GM06990 (cell line): ENCODE data around the gene SIPA1L3.
"Not testable (repeated sequence)": the region's sequence is repeated elsewhere in the genome, so short reads cannot be mapped to it uniquely, and the experiment has no call there.

Experiments
- DNase-seq: peaks from one replicate; pipeline ENCODE4 v3.0.0-alpha.2; 2011; ENCODE audit not compliant: insufficient read length; ENCODE audit errors: extremely low read depth
- H3K27me3 ChIP-seq: replicated peaks from 2 replicates; pipeline ENCODE4 v1.6.0; 2011; ENCODE audit warnings: low read length; ENCODE audit not compliant: control insufficient read depth, insufficient read depth
- H3K36me3 ChIP-seq: 2 replicates; pipeline ENCODE4 v1.5.1; 2011; ENCODE audit warnings: low read length; ENCODE audit not compliant: control insufficient read depth, insufficient read depth
- H3K4me3 ChIP-seq: replicated peaks from 2 replicates; pipeline ENCODE4 v1.5.1; 2011; ENCODE audit warnings: low read depth, mild to moderate bottlenecking, control low read depth, low read length
- TF ChIP-seq, protein P1 (sequence below): IDR thresholded peaks from 2 replicates; pipeline ENCODE4 v1.5.1; 2011; ENCODE audit warnings: low read length, control low read depth, mild to moderate bottlenecking, inconsistent platforms; ENCODE audit not compliant: insufficient read depth, poor library complexity, severe bottlenecking

Gene SIPA1L3

GRCh38 chr19:38223617-38224013 is 316.6 kb downstream of the SIPA1L3 start:
- TF ChIP-seq, protein P1, sequence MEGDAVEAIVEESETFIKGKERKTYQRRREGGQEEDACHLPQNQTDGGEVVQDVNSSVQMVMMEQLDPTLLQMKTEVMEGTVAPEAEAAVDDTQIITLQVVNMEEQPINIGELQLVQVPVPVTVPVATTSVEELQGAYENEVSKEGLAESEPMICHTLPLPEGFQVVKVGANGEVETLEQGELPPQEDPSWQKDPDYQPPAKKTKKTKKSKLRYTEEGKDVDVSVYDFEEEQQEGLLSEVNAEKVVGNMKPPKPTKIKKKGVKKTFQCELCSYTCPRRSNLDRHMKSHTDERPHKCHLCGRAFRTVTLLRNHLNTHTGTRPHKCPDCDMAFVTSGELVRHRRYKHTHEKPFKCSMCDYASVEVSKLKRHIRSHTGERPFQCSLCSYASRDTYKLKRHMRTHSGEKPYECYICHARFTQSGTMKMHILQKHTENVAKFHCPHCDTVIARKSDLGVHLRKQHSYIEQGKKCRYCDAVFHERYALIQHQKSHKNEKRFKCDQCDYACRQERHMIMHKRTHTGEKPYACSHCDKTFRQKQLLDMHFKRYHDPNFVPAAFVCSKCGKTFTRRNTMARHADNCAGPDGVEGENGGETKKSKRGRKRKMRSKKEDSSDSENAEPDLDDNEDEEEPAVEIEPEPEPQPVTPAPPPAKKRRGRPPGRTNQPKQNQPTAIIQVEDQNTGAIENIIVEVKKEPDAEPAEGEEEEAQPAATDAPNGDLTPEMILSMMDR = no peak
- no peaks in the 10 kb centered on the region; the same call in 1 of the 2 replicates for H3K27me3 ChIP-seq
- H3K4me3 ChIP-seq = peak overlapping the region; percentile 73
- no peak for DNase-seq
- no peaks in the 10 kb centered on the region for H3K36me3 ChIP-seq

- Histone ChIP-seq H3K4me3 (peak within 1 kb of the TSS; percentile 73), H3K36me3 (no peaks in the 10 kb centered on the region), H3K27me3 (no peaks in the 10 kb centered on the region; the same call in 1 of the 2 replicates)
- DNase-seq = peak; percentile 91
- TF ChIP-seq, protein P1 = peak; percentile 49
Measured at GRCh38 chr19:38224014-38224862, 317.2 kb downstream of the SIPA1L3 start, which contains the start of gene DPF1. TSS of gene DPF1 (minus strand) at chr19:38224222. CDS start at chr19:38224142, 80 bp downstream.

DNA sequence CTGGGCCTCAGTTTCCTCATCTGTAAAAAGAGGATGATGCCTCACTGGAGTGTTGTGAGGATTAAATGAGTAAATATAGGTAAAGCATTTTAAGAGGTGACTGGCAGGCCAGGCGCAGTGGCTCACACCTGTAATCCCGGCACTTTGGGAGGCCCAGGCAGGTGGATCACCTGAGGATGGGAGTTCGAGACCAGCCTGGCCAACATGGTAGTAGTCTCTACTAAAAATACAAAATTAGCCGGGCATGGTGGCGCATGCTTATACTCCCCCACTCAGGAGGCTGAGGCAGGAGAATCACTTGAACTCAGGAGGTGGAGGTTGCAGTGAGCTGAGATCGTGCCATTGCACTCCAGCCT is 317.8 kb downstream of the SIPA1L3 start:
- H3K27me3 ChIP-seq, H3K36me3 ChIP-seq, DNase-seq, H3K4me3 ChIP-seq: not testable (repeated sequence)

GRCh38 chr19:38227287-38228004 is 320.4 kb downstream of the SIPA1L3 start:
- no peak overlapping the region for H3K4me3 ChIP-seq
- TF ChIP-seq, protein P1 = no peak
- H3K27me3 ChIP-seq = no peaks in the 10 kb centered on the region; the same call in none of the 2 replicates

GRCh38 chr19:38228005-38228377 is 321.0 kb downstream of the SIPA1L3 start:
- Histone ChIP-seq H3K4me3 (no peak overlapping the region), H3K27me3 (no peaks in the 10 kb centered on the region; the same call in none of the 2 replicates), H3K36me3 (no peaks in the 10 kb centered on the region)
- TF ChIP-seq, protein P1 = no peak
- DNase-seq = no peak

More at GRCh38 chr19:38227287-38228004, 320.4 kb downstream of the SIPA1L3 start:
- no peak for DNase-seq
- H3K36me3 ChIP-seq = no peaks in the 10 kb centered on the region
